ENCODE measurements around the gene GALP. TPM values are rescaled to one million over a fixed set of nuclear protein-coding genes. Genes with fewer than 3 reads are reported as not detected.
"Not testable (repeated sequence)": the region's sequence is repeated elsewhere in the genome, so short reads cannot be mapped to it uniquely, and the experiment has no call there.

The GALP gene
- total and polyA plus RNA-seq, 2 donors (not counting 1 experiment from before 2014, with no cell fraction given): not detected

DNA sequence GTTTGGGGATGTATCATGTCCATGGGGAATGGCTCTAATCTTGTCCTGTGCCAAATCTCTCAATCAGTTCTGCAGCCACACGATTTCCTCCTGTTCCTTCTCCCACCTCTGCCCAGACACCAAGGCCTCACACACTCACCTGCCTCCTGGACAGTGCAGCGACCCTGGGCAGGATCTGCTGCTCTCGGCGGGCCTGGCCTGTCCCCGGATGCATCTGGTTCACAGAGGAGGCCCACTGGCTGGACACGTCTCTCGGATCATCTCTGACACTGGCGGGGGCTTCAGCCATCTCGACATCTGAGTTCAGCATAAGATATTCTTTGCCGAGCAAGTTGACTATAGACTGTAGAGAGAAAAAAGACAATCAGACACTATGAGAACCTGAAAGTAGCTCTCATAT, 15.9 kb downstream of the GALP start:
- H3K27ac Mint-ChIP-seq: no peak overlapping the region
- CTCF ChIA-PET: no interaction called here
- no peak for ATAC-seq (ENCODE audit: low read depth)

DNA sequence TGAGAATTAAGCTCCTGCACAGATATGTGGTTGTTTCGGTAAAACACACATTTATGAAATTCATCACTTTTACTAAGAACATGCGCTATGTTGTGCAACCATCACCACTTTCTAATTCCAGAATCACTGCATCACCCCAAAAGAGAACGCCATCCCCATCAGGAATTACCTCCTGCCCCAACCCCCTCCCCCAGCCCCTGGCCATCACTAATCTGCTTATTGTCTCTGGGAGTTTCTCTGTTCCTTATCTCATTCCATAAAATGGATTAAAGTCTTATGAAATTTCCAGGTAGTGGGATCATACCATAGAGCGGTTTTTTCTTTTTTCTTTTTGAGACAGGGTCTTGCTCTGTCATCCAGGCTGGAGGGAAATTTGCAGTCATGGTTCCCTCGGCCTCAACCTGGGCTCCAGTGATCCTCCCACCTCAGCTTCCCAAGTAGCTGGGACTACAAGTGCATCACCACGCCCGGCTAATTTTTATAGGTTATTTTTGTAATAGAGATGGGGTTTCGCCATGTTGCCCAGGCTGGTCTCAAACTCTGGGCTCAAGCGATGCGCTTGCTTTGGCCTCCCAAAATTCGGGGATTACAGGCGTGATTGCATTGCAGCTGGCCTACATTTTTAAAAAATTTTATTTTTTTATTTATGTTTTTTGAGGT, 18.3 kb downstream of the GALP start:
- Histone ChIP-seq H3K4me1 (ENCODE audit: control insufficient read depth in 2 of 2, insufficient read depth in 2 of 2, low read length in 2 of 2) (no peaks in the 10 kb centered on the region), H3K36me3 (replicated peaks in 1 of 2; ENCODE audit: control extremely low read depth in 1 of 2, control insufficient read depth in 1 of 2, extremely low read depth in 1 of 2, insufficient read depth in 2 of 2, low read length in 1 of 2) (no peaks in the 10 kb centered on the region), H3K27me3 (replicated peaks in 1 of 4; ENCODE audit: control extremely low read depth in 1 of 4, control insufficient read depth in 3 of 4, insufficient read depth in 4 of 4, low read length in 3 of 4) (peaks cover 0 to 3% (median 0%) of the 10 kb centered on the region in 4 experiments), H2AFZ (ENCODE audit: insufficient read depth, low read depth, low read length, poor library complexity, severe bottlenecking) (no peak overlapping the region), H3K4me3 (ENCODE audit: control extremely low read depth in 1 of 5, extremely low read depth in 1 of 5, insufficient read depth in 1 of 5, low read depth in 2 of 5, low read length in 4 of 5) (no peak overlapping the region), H4K20me1 (ENCODE audit: control insufficient read depth, insufficient read depth, low read length, poor library complexity, severe bottlenecking) (no peaks in the 10 kb centered on the region), H3K79me2 (ENCODE audit: control insufficient read depth, insufficient read depth, low read length) (no peaks in the 10 kb centered on the region), H3K9ac (ENCODE audit: low read length) (no peak overlapping the region), H3K9me3 (ENCODE audit: control extremely low read depth in 1 of 3, control insufficient read depth in 2 of 3, insufficient read depth in 1 of 3, low read length in 2 of 3) (no peaks in the 10 kb centered on the region), H3K27ac (ENCODE audit: low read length in 2 of 2) (no peak overlapping the region), H3K4me2 (replicated peaks; ENCODE audit: low read depth, low read length, poor library complexity, severe bottlenecking) (no peak overlapping the region)
- ChIA-PET CTCF (interaction anchor here (0.7 to 1.2 kb wide), 3 partner anchors 62 to 128 kb away, joined by 3 to 5 read pairs (median 3); no protein-coding TSS in a partner anchor), POLR2A (no interaction called here)
- TF ChIP-seq EZH2 (IDR thresholded peaks at IDR 0.05; ENCODE audit: borderline replicate concordance, insufficient read depth, low read depth, low read length, poor library complexity, severe bottlenecking): no peak
- TF ChIP-seq, protein P1, sequence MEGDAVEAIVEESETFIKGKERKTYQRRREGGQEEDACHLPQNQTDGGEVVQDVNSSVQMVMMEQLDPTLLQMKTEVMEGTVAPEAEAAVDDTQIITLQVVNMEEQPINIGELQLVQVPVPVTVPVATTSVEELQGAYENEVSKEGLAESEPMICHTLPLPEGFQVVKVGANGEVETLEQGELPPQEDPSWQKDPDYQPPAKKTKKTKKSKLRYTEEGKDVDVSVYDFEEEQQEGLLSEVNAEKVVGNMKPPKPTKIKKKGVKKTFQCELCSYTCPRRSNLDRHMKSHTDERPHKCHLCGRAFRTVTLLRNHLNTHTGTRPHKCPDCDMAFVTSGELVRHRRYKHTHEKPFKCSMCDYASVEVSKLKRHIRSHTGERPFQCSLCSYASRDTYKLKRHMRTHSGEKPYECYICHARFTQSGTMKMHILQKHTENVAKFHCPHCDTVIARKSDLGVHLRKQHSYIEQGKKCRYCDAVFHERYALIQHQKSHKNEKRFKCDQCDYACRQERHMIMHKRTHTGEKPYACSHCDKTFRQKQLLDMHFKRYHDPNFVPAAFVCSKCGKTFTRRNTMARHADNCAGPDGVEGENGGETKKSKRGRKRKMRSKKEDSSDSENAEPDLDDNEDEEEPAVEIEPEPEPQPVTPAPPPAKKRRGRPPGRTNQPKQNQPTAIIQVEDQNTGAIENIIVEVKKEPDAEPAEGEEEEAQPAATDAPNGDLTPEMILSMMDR (IDR thresholded peaks at IDR 0.05): no peak
- Mint-ChIP-seq H3K27ac (no peak overlapping the region), H3K4me1 (no peaks in the 10 kb centered on the region), H3K4me3 (no peak overlapping the region), H3K27me3 (peaks cover 8% of the 10 kb centered on the region), H3K9me3 (ENCODE audit: insufficient read depth) (no peaks in the 10 kb centered on the region)
- intact Hi-C loops (cut with micrococcal nuclease): no loop called here
- 93% methylated on average over 5 of the region's 12 CpGs for WGBS (ENCODE audit: insufficient coverage)
- DNase-seq (no peak), ATAC-seq (ENCODE audit: low read depth) (no peak)

More for the DNA sequence above, 15.9 kb downstream of the GALP start:
- TF ChIP-seq, protein P1 (IDR thresholded peaks at IDR 0.05): no peak
- TF ChIP-seq EZH2 (IDR thresholded peaks at IDR 0.05; ENCODE audit: borderline replicate concordance, insufficient read depth, low read depth, low read length, poor library complexity, severe bottlenecking): no peak
- Mint-ChIP-seq H3K9me3 (ENCODE audit: insufficient read depth) (no peaks in the 10 kb centered on the region), H3K27me3 (peaks cover 12% of the 10 kb centered on the region), H3K4me3 (no peak overlapping the region), H3K4me1 (no peaks in the 10 kb centered on the region)
- no peaks in the 10 kb centered on the region for H3K4me1 ChIP-seq (ENCODE audit: control insufficient read depth in 2 of 2, insufficient read depth in 2 of 2, low read length in 2 of 2)
- no peak overlapping the region for H3K27ac ChIP-seq (ENCODE audit: low read length in 2 of 2)
- no peaks in the 10 kb centered on the region for H3K36me3 ChIP-seq (replicated peaks in 1 of 2; ENCODE audit: control extremely low read depth in 1 of 2, control insufficient read depth in 1 of 2, extremely low read depth in 1 of 2, insufficient read depth in 2 of 2, low read length in 1 of 2)
- intact Hi-C loops (cut with micrococcal nuclease): no loop called here
- no peaks in the 10 kb centered on the region for H3K79me2 ChIP-seq (ENCODE audit: control insufficient read depth, insufficient read depth, low read length)
- POLR2A ChIA-PET: no interaction called here
- H3K4me2 ChIP-seq (replicated peaks; ENCODE audit: low read depth, low read length, poor library complexity, severe bottlenecking): no peak overlapping the region
- H3K9ac ChIP-seq (ENCODE audit: low read length): no peak overlapping the region
- no peaks in the 10 kb centered on the region for H3K9me3 ChIP-seq (ENCODE audit: control extremely low read depth in 1 of 3, control insufficient read depth in 2 of 3, insufficient read depth in 1 of 3, low read length in 2 of 3)
- H3K4me3 ChIP-seq (ENCODE audit: control extremely low read depth in 1 of 5, extremely low read depth in 1 of 5, insufficient read depth in 1 of 5, low read depth in 2 of 5, low read length in 4 of 5): no peak overlapping the region
- H4K20me1 ChIP-seq (ENCODE audit: control insufficient read depth, insufficient read depth, low read length, poor library complexity, severe bottlenecking): no peaks in the 10 kb centered on the region
- no peak overlapping the region for H2AFZ ChIP-seq (ENCODE audit: insufficient read depth, low read depth, low read length, poor library complexity, severe bottlenecking)
- no peak for DNase-seq
- 89% methylated on average over 8 of the region's 10 CpGs for WGBS (ENCODE audit: insufficient coverage)
- peaks cover 0 to 3% (median 0%) of the 10 kb centered on the region in 4 experiments for H3K27me3 ChIP-seq (replicated peaks in 1 of 4; ENCODE audit: control extremely low read depth in 1 of 4, control insufficient read depth in 3 of 4, insufficient read depth in 4 of 4, low read length in 3 of 4)

DNA sequence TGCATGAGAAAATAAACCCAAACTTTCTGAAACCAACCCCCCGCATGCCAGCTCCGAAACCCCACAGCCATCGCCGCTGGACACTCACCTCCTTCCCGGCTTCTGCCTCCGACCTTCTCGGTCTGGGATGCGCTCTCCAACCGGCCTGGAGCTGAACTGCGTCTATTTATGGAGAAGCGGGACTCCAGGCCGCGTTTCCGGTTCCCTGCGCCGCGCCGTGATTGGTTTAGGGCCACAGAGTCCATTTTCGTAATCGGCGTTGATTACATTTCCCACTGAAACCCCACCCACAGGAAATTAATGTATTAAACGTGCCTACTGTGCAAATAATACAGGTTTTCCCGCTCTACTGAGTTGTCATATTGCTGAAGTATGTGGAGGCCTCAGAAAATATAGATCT, 21.8 kb downstream of the GALP start, which contains the start of gene ZSCAN5B:
Gene ZSCAN5B, minus strand, starts transcription at position 138 of the 400 bp plus-strand sequence. CDS start 4,731 bp downstream, outside the sequence.
- H3K27ac Mint-ChIP-seq; H3K9me3 ChIP-seq (ENCODE audit: control extremely low read depth in 1 of 3, control insufficient read depth in 2 of 3, insufficient read depth in 1 of 3, low read length in 2 of 3); CTCF ChIA-PET; H3K27me3 ChIP-seq (replicated peaks in 1 of 4; ENCODE audit: control extremely low read depth in 1 of 4, control insufficient read depth in 3 of 4, insufficient read depth in 4 of 4, low read length in 3 of 4); POLR2A ChIA-PET; H2AFZ ChIP-seq (ENCODE audit: insufficient read depth, low read depth, low read length, poor library complexity, severe bottlenecking); ATAC-seq (ENCODE audit: low read depth); H3K27ac ChIP-seq (ENCODE audit: low read length in 2 of 2); H3K36me3 ChIP-seq (replicated peaks in 1 of 2; ENCODE audit: control extremely low read depth in 1 of 2, control insufficient read depth in 1 of 2, extremely low read depth in 1 of 2, insufficient read depth in 2 of 2, low read length in 1 of 2); intact Hi-C loops (cut with micrococcal nuclease); H4K20me1 ChIP-seq (ENCODE audit: control insufficient read depth, insufficient read depth, low read length, poor library complexity, severe bottlenecking); H3K4me3 ChIP-seq (ENCODE audit: control extremely low read depth in 1 of 5, extremely low read depth in 1 of 5, insufficient read depth in 1 of 5, low read depth in 2 of 5, low read length in 4 of 5); H3K4me1 ChIP-seq (ENCODE audit: control insufficient read depth in 2 of 2, insufficient read depth in 2 of 2, low read length in 2 of 2); H3K4me2 ChIP-seq (replicated peaks; ENCODE audit: low read depth, low read length, poor library complexity, severe bottlenecking); DNase-seq; H3K79me2 ChIP-seq (ENCODE audit: control insufficient read depth, insufficient read depth, low read length); H3K9ac ChIP-seq (ENCODE audit: low read length); H3K4me3 Mint-ChIP-seq; H3K4me1 Mint-ChIP-seq; H3K9me3 Mint-ChIP-seq (ENCODE audit: insufficient read depth): not testable (repeated sequence)
- peaks cover 15% of the 10 kb centered on the region for H3K27me3 Mint-ChIP-seq
- WGBS (ENCODE audit: insufficient coverage): 92% methylated on average over 9 of the region's 23 CpGs
